K562 (cell line): ENCODE measurements around the gene KCNMB1. TPM values are rescaled to one million over a fixed set of nuclear protein-coding genes. Genes with fewer than 3 reads are reported as not detected.

Experiments used
- ATAC-seq: fragments of 200-7000 bp; cut with Tn5 transposase; 3 replicates; pipeline ENCODE4 v1.9.1; 2020; ENCODE audit warnings: moderate library complexity
- BruUV-seq: library from RNA; stranded (reverse); fragments of 400-500 nt; replicated peaks from 2 replicates; lab custom pipeline; 2021; lab: Mats Ljungman, UMichigan
- CTCF ChIA-PET: fragments of 300-600 bp; formaldehyde crosslinking; extraction: SDS; loops from one replicate; lab custom pipeline; 2021; ENCODE audit warnings: low intra/inter-chr PET ratio; lab: Yijun Ruan, JAX
- POLR2A ChIA-PET: fragments of 300-600, 350-650 bp; sonication (Branson Sonifier 250); formaldehyde crosslinking; extraction: SDS; loops from one replicate; lab custom pipeline; 2021; ENCODE audit warnings: antibody characterized with exemption, inconsistent platforms; lab: Yijun Ruan, JAX
- DNase-seq, 4 experiments: peaks; one replicate each; pipeline versions ENCODE4 v3.0.0 to v3.0.0-alpha.2; 2011 to 2018; ENCODE audit warnings: low spot score in 3 of 4, mixed read lengths in 3 of 4; ENCODE audit errors: extremely low read depth in 1 of 4
- FAIRE-seq: peaks from 2 replicates; lab custom pipeline; 2011; peaks lifted over from hg19 to GRCh38; lab: Jason Lieb, UNC
- H2AFZ ChIP-seq: 2 replicates; pipeline ENCODE4 v1.6.0; 2011; ENCODE audit warnings: low read depth, low read length, control low read depth, inconsistent platforms
- H3K27ac ChIP-seq: fragments of 200-600 bp; 3 replicates; pipeline ENCODE4 v1.8.0; 2011; ENCODE audit warnings: low read depth, mild to moderate bottlenecking, control low read depth, inconsistent platforms, low read length, moderate library complexity, mixed read lengths; ENCODE audit errors: extremely low read depth
- H3K27me3 ChIP-seq, 2 experiments: fragments of 300-600 bp in 1 of 2; 2 replicates in 1 of 2; 3 replicates in 1 of 2; pipeline versions ENCODE4 v1.6.0 to v1.8.0; 2011; ENCODE audit warnings: inconsistent platforms in 2 of 2, low read length in 2 of 2, mild to moderate bottlenecking in 1 of 2, mixed read lengths in 1 of 2, moderate library complexity in 1 of 2; ENCODE audit not compliant: control insufficient read depth in 2 of 2, insufficient read depth in 2 of 2
- H3K36me3 ChIP-seq: fragments of 300-600 bp; 3 replicates; pipeline ENCODE4 v1.8.0; 2011; ENCODE audit warnings: mild to moderate bottlenecking, low read length, inconsistent platforms; ENCODE audit not compliant: control insufficient read depth, insufficient read depth
- H3K4me1 ChIP-seq, 2 experiments: fragments of 200-600 bp in 1 of 2; replicated peaks in 1 of 2; 2 replicates in 1 of 2; 3 replicates in 1 of 2; pipeline versions ENCODE4 v1.5.1 to v1.8.0; 2011; ENCODE audit warnings: inconsistent platforms in 2 of 2, low read length in 2 of 2, mild to moderate bottlenecking in 1 of 2, mixed read lengths in 1 of 2, moderate library complexity in 1 of 2; ENCODE audit not compliant: control insufficient read depth in 2 of 2, insufficient read depth in 2 of 2
- H3K4me2 ChIP-seq: 2 replicates; pipeline ENCODE4 v1.6.1; 2011; ENCODE audit warnings: low read length, control low read depth, inconsistent platforms, mixed read lengths; ENCODE audit not compliant: insufficient read depth
- H3K4me3 ChIP-seq: fragments of 200-600 bp; sonication (generic), shearing (Covaris generic); 2 replicates; pipeline ENCODE4 v1.5.1; 2016; ENCODE audit warnings: control low read depth, inconsistent platforms
- H3K79me2 ChIP-seq: fragments of 200-600 bp; 3 replicates; pipeline ENCODE4 v1.8.0; 2011; ENCODE audit warnings: low read length, inconsistent platforms; ENCODE audit not compliant: control insufficient read depth, insufficient read depth
- H3K9ac ChIP-seq, 2 experiments: 2 replicates each; pipeline versions ENCODE4 v1.6.0 to v1.6.1; 2011; ENCODE audit warnings: low read depth in 2 of 2, low read length in 2 of 2, control low read depth in 1 of 2, inconsistent platforms in 1 of 2, mild to moderate bottlenecking in 1 of 2, mixed read lengths in 1 of 2; ENCODE audit not compliant: insufficient read depth in 1 of 2
- H3K9me1 ChIP-seq: one replicate; pipeline ENCODE4 v1.6.0; 2011; ENCODE audit warnings: inconsistent platforms, mild to moderate bottlenecking, low read length, moderate library complexity; ENCODE audit not compliant: control insufficient read depth, insufficient read depth
- H3K9me3 ChIP-seq: replicated peaks from 2 replicates; pipeline ENCODE4 v1.5.1; 2011; ENCODE audit warnings: low read depth, low read length, inconsistent platforms; ENCODE audit not compliant: control insufficient read depth, insufficient read depth
- H4K20me1 ChIP-seq: replicated peaks from 2 replicates; pipeline ENCODE4 v1.6.1; 2011; ENCODE audit warnings: low read length, inconsistent platforms, mixed read lengths; ENCODE audit not compliant: control insufficient read depth, insufficient read depth
- EP400 ChIP-seq: fragments of 450-650 bp; IDR thresholded peaks from 2 replicates; pipeline ENCODE4 v1.6.1; 2017; ENCODE audit warnings: antibody characterized with exemption, mild to moderate bottlenecking, moderate library complexity
- FOXJ3 ChIP-seq: sonication (generic); formaldehyde crosslinking; IDR thresholded peaks from 2 replicates; pipeline ENCODE4 v1.4.0; 2020; ENCODE audit warnings: mild to moderate bottlenecking, missing genetic modification reagents
- ILK ChIP-seq: fragments of 450-650 bp; IDR thresholded peaks from 2 replicates; pipeline ENCODE4 v1.6.1; 2016; ENCODE audit warnings: missing genetic modification characterization, low read depth, mild to moderate bottlenecking, missing compliant biosample characterization, moderate library complexity, borderline replicate concordance
- POLR3G ChIP-seq: IDR thresholded peaks from 2 replicates; pipeline ENCODE4 v1.6.1; 2011; ENCODE audit not compliant: insufficient read length, insufficient replicate concordance; ENCODE audit errors: extremely low read depth
- PREB ChIP-seq: sonication (generic); formaldehyde crosslinking; IDR thresholded peaks from 2 replicates; pipeline ENCODE4 v1.8.1; 2023; ENCODE audit warnings: mild to moderate bottlenecking, missing genetic modification reagents
- RAD21 ChIP-seq, 2 experiments: fragments of 250-450 bp in 1 of 2; fragments of 450-650 bp in 1 of 2; sonication (Bioruptor Pico) in 1 of 2; formaldehyde crosslinking in 1 of 2; IDR thresholded peaks in 1 of 2; conservative IDR thresholded peaks in 1 of 2; 2 replicates each; pipeline versions ENCODE4 v1.4.0 to v1.8.0; 2020 to 2022; ENCODE audit warnings: mild to moderate bottlenecking in 2 of 2, moderate library complexity in 1 of 2
- ZKSCAN1 ChIP-seq: fragments of 150-350 bp; IDR thresholded peaks from 2 replicates; pipeline ENCODE4 v1.6.1; 2016; ENCODE audit warnings: low read depth, low read length
- ZNF175 ChIP-seq: fragments of 200-800 bp; sonication (Bioruptor generic); IDR thresholded peaks from 2 replicates; pipeline ENCODE4 v1.6.1; 2016; ENCODE audit warnings: low read depth, mild to moderate bottlenecking, missing genetic modification characterization, missing compliant biosample characterization
- ZNF766 ChIP-seq: fragments of 200-800 bp; sonication (Bioruptor generic); conservative IDR thresholded peaks from 2 replicates; pipeline ENCODE4 v1.6.1; 2016; ENCODE audit warnings: missing genetic modification characterization, missing compliant biosample characterization
- WGBS: fragments of 100-300 bp; shearing (Covaris generic); methylation state at CpG from one replicate; pipeline ENCODE4 v1.1.6; 2016; ENCODE audit warnings: low coverage, mixed read lengths; ENCODE audit not compliant: insufficient coverage; ENCODE audit errors: missing lambda C conversion rate; 5-methylcytosine and 5-hydroxymethylcytosine counted together
- in situ Hi-C: fragments of 300-500 bp; cut with MboI; formaldehyde crosslinking; loops from 4 replicates; pipeline ENCODE4 v1.15.0; 2018; ENCODE audit warnings: inconsistent platforms, mixed read lengths
- intact Hi-C: fragments of 100-400 bp; cut with micrococcal nuclease; formaldehyde crosslinking; loops from 2 replicates; pipeline ENCODE4 v1.14.2; 2022
- polyA plus RNA-seq, 8 experiments: library from polyadenylated mRNA; depleted of rRNA in 4 of 8; stranded (reverse) in 5 of 8; unstranded in 3 of 8; fragments of >200 nt; fragmentation: Nextera tagmentation in 2 of 8; fragmentation: Illumina TruSeq in 1 of 8; extraction: Ambion mirVana in 2 of 8; extraction: Trizol in 1 of 8; gene quantifications; 2 replicates each; pipeline versions ENCODE4 v1.2.1 to v1.2.3, GENCODE V29; 2011 to 2014; ENCODE audit warnings: inconsistent platforms in 1 of 8, missing spikeins in 1 of 8
- total RNA-seq, 7 experiments: library from RNA; depleted of rRNA in 6 of 7; stranded (reverse); fragments of >200 nt in 6 of 7; fragmentation: Illumina TruSeq in 2 of 7; extraction: Trizol in 2 of 7; gene quantifications; 2 replicates each; pipeline versions ENCODE4 v1.2.1 to v1.2.3, GENCODE V29; 2011 to 2021; ENCODE audit warnings: low replicate concordance in 1 of 7
- TF ChIP-seq, protein P1 (sequence below): fragments of 200-800 bp; sonication (Bioruptor generic); IDR thresholded peaks from 2 replicates; pipeline ENCODE4 v1.6.1; 2016; ENCODE audit warnings: missing genetic modification characterization, missing compliant biosample characterization

The KCNMB1 gene
- total and polyA plus RNA-seq, 9 of the 15 experiments (the other 6 are each of a cell fraction or from before 2014, with no cell fraction given), result not detected

DNA sequence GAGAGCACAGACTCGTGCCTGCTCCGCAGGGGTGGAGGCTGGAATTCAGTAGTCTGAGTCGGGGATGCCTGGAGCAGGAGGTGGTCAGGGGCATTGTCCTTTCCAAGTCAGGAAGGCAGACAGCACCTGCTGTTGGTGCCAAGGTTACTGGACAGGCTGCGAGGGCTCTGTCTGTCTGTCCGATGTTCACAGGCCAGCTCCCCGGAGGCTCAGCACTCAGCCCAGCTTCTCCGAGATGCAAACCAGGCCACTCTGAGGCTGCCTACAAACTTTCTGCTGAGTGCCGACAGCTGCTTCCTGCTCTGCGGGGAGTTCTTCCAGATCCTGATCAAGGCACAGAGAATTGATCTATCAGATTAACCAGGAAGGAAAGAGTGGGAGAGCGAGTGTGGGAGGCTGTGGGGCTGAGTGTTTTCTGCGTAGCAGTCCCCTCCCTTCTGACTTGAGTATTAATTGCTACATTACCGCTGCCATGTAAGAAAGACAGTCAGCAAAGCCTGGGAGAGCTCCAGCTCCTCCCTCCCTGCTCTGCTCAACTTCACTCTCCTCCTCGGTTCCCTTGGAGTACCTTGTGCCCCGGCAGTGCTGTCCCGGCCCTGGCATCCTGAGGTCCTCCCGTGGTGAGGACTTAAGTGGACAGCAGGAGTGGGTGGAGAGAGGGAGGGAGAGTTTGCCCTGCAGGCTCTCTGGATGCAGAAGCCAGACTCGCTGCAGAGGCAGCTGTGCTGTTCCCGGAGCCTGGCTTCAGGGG lies 36.0 kb downstream of the KCNMB1 start (continued):
- no peak for TF ChIP-seq ZNF175 (CRISPR knock-in tag)

DNA sequence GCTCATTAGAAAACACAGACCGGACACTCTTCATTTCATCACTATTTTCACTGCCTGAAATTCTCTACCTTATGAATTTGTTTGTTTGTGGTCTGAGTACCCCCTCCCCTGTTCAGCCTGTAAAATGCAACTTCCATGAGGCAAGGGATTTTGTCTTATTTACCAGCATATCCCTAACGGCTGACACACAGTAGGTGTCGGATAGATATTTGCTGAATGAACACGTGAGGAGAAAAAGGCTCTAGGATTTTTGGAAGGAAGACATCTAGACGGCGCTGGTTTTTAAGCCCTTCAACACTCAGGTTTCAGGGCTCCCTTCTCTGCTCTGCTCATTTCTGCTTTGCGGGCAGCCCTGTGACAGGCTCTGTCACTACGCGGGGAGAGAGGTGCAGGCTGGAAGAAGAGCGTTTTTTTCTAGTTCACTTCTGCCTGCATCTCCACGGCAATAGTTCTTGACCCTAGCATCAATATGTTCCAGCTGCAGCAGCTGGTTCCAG lies 41.0 kb downstream of the KCNMB1 start:
- ChIA-PET CTCF (interaction anchor here (1.1 kb wide), 1 partner anchor 122 kb away, joined by 4 read pairs; no protein-coding TSS in a partner anchor), POLR2A (interaction anchor here (0.7 to 1.1 kb wide), 2 partner anchors 9 to 74 kb away, joined by 3 to 4 read pairs; no protein-coding TSS in a partner anchor)
- no peak overlapping the region for H2AFZ ChIP-seq
- intact Hi-C loops, result loop anchor here (5.0 kb wide), 1 partner anchor 74 kb away; no protein-coding TSS in a partner anchor
- no peaks in the 10 kb centered on the region for H3K79me2 ChIP-seq
- H3K36me3 ChIP-seq, result no peaks in the 10 kb centered on the region
- BruUV-seq, result no TSS peak
- no peak overlapping the region for H3K9ac ChIP-seq
- H3K4me2 ChIP-seq, result no peak overlapping the region
- no peak overlapping the region for H3K4me3 ChIP-seq
- H3K27me3 ChIP-seq, result peaks cover 15 to 47% of the 10 kb centered on the region in 2 experiments
- H3K4me1 ChIP-seq, result no peaks in the 10 kb centered on the region
- no peak for ATAC-seq
- WGBS, result 12% methylated on average over 11 of the region's 11 CpGs
- H3K27ac ChIP-seq, result no peak overlapping the region
- H3K9me3 ChIP-seq, result 0 out of 2 replicates have a peak, but pooled peaks cover 2% of the 10 kb centered on the region
- no peak for FAIRE-seq
- DNase-seq, result no peak
- no peaks in the 10 kb centered on the region; the same call in 1 of the 2 replicates for H4K20me1 ChIP-seq
- in situ Hi-C loops, result no loop called here
- no peaks in the 10 kb centered on the region for H3K9me1 ChIP-seq
- TF ChIP-seq FOXJ3 (no peak), PREB (CRISPR knock-in tag) (no peak), ZKSCAN1 (0 out of 2 replicates have a peak, but pooled peaks have one; percentile 58), POLR3G (no peak), EP400 (no peak), RAD21 (CRISPR knock-in tag; conservative IDR thresholded peaks at IDR 0.05 in 1 of 2, IDR thresholded peaks at IDR 0.05 in 1 of 2) (peak; percentile 8 to 50; a peak in 2 of 4 replicates), ILK (tag) (no peak), ZNF766 (CRISPR knock-in tag) (no peak)
- TF ChIP-seq, protein P1, sequence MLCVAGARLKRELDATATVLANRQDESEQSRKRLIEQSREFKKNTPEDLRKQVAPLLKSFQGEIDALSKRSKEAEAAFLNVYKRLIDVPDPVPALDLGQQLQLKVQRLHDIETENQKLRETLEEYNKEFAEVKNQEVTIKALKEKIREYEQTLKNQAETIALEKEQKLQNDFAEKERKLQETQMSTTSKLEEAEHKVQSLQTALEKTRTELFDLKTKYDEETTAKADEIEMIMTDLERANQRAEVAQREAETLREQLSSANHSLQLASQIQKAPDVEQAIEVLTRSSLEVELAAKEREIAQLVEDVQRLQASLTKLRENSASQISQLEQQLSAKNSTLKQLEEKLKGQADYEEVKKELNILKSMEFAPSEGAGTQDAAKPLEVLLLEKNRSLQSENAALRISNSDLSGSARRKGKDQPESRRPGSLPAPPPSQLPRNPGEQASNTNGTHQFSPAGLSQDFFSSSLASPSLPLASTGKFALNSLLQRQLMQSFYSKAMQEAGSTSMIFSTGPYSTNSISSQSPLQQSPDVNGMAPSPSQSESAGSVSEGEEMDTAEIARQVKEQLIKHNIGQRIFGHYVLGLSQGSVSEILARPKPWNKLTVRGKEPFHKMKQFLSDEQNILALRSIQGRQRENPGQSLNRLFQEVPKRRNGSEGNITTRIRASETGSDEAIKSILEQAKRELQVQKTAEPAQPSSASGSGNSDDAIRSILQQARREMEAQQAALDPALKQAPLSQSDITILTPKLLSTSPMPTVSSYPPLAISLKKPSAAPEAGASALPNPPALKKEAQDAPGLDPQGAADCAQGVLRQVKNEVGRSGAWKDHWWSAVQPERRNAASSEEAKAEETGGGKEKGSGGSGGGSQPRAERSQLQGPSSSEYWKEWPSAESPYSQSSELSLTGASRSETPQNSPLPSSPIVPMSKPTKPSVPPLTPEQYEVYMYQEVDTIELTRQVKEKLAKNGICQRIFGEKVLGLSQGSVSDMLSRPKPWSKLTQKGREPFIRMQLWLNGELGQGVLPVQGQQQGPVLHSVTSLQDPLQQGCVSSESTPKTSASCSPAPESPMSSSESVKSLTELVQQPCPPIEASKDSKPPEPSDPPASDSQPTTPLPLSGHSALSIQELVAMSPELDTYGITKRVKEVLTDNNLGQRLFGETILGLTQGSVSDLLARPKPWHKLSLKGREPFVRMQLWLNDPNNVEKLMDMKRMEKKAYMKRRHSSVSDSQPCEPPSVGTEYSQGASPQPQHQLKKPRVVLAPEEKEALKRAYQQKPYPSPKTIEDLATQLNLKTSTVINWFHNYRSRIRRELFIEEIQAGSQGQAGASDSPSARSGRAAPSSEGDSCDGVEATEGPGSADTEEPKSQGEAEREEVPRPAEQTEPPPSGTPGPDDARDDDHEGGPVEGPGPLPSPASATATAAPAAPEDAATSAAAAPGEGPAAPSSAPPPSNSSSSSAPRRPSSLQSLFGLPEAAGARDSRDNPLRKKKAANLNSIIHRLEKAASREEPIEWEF, result no peak
